ENCODE measurements around the gene CWC22.
A peak's percentile ranks its signal among the peaks of the same experiment; 100 is the strongest.
"Not testable (repeated sequence)": the region's sequence is repeated elsewhere in the genome, so short reads cannot be mapped to it uniquely, and the experiment has no call there.

CWC22 gene

GRCh38 chr2:180006781-180007579 lies at the start of gene CWC22:
Gene CWC22, minus strand, starts transcription at chr2:180007297. Its CDS starts 13,956 bp downstream, at chr2:179993341.
- peak; percentile 90 for DNase-seq (ENCODE audit: low read depth)

GRCh38 chr2:180056367-180057118 lies 49.4 kb upstream of the CWC22 start:
- DNase-seq (ENCODE audit: low read depth): no peak

DNA sequence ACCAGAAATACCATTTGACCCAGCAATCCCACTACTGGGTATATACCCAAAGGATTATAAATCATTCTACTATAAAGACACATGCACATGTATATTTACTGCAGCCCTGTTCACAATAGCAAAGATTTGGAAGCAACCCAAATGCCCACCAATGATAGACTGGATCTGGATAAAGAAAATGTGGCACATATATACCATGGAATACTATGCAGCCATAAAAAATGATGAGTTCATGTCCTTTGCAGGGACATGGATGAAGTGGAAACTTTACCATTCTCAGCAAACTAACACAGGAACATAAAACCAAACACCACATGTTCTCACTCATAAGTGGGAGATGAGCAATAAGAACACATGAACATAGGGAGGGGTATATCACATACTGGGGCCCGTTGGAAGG lies 47.5 kb upstream of the CWC22 start:
- not testable (repeated sequence) for DNase-seq (ENCODE audit: low read depth)

DNA sequence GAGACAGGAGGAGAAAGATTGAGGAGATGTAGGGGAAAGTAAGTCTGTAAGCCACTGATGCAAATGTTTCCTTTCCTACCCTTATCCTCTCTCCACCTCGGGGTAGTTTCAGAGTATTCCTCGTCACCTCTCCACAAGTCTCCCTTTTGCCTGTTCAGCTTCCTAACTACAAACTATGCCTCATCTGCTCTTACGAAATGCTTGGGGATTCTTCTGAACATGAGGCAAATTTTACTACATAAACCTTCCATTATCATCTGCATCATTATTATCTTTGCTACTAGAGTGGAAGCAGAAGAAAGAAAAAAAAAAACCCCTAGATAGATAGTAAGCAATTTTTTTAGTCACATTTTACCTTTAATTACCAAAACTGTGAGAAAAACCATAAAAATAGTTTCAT lies 43.1 kb upstream of the CWC22 start:
- peak; percentile 47 for DNase-seq (ENCODE audit: low read depth)

GRCh38 chr2:180048251-180048650 lies 41.2 kb upstream of the CWC22 start:
- DNase-seq (ENCODE audit: low read depth): peak; percentile 50

DNA sequence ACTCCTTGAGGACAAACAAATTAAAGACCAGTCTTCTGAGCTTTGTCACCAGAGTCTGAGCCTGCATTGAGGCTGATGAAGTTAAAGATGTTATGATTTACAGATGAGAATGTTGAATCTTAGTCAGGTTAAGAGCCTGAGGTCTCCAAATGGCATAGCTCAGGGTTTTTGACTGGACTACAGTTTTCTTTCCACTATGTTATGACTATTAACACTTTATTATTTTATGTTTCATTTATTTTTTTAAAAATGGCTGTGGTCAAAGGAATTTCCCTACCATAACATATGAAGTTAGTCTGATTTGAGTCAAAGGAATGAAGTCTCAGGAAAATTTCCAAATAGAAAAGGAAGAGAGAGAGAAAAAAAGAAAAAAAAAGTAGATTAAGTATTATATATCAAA lies 39.7 kb upstream of the CWC22 start:
- DNase-seq (ENCODE audit: low read depth): peak; percentile 83

DNA sequence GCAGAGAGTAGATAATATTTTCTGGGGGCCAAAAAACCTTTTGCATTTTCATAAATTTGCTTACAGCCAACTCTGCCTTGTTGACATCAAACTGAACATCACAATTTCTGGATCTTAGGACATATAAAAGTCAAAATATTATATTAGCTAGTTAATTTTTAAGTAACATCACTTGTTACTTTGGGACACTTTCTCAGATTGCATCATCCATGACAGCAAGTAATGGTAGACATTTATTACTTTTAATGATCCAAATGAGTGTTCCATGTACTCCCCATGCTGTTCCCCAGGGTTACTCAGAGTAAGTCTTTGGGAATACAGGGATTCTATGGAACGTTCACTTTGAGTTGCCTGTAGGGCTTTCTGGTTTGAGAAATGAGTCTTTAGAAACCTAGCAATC lies 39.1 kb upstream of the CWC22 start:
- no peak for DNase-seq (ENCODE audit: low read depth)

DNA sequence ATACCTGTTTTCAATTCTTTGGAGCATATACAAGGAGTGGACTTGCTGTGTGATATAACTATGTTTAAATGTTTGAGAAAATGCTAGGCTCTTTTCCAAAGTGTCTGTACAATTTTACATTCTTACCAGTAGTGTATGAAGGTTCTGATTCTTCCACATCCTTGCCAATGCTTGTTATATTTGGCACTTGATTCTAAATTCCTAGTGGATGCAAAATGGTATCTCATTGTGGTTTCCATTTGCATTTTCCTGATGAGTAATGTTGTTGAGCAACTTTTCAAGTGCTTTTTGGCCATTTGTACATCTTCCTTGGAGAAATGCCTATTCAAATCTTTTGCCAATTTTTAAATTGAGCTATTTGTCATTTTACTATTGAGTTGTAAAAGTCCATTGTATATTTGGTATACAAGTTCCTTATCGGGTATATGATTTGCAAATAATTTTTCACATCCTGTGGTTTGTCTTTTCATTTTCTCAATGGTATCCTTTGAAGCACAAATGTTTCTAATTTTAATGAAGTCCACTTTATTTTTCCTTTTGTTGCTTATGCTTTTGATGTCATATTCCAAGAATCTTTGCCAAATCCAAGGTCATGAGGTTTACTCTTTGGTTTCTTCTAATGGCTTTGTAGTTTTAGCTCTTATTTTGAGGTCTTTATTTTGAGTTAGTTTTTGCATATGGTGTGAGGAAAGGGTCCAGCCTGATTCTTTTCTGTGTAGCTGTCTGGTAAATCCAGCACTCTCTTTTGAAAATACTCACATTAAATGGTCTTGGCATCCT lies 33.2 kb upstream of the CWC22 start:
- peak; percentile 97 for DNase-seq (ENCODE audit: low read depth)

DNA sequence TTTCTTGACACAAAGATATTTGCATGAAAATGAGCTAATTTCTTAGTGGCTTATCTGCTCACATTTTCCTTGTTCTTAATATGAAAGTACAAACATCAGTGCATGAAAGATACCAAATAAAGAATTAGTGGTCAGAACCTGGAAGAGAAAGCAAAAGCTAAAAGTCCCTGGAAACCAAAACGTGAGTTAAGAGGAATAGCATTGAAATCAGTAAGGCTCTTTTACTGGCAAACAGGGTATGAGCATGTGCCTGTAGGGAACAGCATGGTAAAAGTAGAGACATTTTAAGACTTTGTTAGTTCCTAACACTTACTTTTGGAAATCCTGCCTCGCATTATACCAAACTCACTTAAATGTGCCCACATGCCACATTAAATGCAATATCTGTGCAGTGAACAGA lies 31.9 kb upstream of the CWC22 start:
- no peak for DNase-seq (ENCODE audit: low read depth)

DNA sequence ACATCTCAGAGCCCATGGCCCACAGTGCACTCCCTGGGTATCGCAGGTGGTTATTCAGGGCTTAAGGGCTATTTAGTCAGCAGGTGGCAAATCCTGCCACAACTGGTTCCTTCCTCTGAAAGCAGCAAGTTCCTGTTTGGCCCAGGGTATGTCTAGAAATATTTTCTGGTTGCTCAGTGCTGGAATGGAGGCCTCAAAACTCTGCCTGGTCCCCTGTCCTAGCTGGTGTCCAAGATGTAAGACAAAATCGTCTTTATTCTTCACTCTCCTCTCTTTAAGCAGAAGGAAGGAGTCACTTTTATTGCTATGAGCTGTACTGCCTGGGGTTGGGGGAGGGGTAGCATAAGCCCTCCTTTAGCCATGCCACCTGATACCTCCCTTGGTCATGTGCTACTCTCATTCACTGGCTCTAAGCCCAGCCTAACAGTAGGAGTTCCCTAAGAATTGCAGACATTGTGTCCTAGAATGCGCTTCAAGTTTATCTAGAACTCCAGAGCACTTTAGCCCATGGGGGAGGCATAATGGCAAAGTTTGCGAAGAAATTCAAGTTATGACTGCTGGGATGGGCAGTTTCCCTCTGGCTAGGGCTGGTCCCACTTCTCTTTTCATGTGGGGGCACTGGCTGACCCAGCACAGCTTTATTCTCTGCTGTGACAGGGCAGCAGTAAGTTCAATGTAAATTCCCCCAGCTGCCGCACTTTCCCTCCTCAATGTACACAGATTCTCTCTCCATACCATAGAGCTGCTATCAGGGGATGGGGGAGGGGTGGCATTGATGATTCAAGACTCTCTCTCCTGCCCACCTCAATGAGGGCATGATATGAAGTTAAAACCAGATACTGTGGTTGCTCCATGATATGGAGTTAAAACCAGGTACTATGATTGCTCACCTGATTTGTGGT lies 27.1 kb upstream of the CWC22 start:
- DNase-seq (ENCODE audit: low read depth): peak; percentile 61

- DNase-seq (ENCODE audit: low read depth): no peak
Measured at GRCh38 chr2:180029575-180029974, 22.5 kb upstream of the CWC22 start.

DNA sequence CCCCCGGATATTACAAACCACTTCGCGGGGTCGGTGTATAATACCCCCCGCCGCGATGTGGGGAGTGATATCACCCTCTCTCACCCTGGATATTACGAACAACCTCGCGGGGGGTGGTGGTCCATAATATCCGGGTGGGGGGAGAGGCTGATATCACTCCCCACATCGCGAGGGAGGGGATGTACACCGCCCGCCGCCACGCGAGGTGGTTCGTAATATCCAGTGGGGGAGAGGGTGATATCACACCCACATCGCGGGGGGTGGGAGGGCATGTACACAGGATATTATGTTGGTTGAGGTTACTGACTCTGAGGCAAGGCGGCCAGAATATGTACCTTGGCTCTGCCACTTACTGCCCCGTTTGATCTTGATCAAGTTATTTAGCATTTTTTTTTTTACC lies 14.8 kb upstream of the CWC22 start:
- DNase-seq (ENCODE audit: low read depth): no peak

DNA sequence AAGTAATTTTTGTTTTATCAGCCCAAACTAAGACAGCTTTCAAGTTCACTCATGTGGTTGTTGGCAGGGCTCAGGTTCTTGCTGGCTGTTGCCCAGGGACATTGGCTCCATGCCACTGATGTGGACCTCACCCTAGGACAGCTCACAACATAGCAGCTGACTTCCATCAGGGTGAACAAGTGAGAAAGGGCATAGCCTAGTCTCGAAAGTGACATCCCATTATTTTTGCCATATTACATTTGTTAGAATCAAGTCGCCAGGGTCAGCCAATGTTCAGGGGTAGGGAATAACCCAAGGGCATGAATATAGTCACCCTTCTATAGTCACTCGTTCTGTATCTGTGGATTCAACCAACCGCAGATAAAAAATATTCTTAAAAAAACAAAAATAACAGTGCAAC lies 10.7 kb upstream of the CWC22 start:
- peak; percentile 54 for DNase-seq (ENCODE audit: low read depth)

GRCh38 chr2:180016937-180017336 lies 9.8 kb upstream of the CWC22 start:
- no peak for DNase-seq (ENCODE audit: low read depth)

DNA sequence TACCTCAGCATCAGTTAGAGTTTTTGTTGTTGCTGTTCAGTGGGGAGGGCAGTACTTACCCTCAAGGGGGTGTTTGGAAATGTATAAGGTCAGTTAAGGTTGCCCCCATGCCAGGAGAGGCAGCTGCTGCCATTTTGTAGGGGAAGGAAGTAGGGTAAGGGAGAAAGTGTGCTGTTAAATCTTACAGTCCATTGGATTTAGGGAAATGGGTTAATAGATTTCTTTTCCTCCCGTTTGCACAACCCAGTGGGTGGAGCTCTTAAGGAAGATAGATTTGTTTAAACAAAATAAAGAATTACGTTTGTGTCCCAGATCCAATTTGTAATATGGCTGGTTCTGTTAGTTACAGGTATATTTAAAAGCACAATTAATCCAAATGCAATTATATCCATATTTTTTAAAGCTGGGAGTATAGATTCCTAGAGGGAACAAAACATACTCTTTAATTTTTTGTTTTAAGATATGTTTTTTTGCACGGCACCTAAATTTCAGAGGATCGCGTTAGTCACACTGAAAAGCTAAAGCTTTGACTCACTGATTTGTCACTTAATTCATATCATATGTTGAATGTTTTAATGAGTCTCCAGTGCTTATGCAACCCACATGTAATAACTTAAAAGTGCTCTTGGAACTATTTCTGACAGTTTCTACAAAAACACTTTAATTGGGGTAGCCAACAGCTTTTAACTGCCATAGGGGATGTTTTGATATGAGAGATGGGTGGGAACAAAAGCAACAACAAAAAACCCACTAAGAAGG lies 9.0 kb upstream of the CWC22 start:
- DNase-seq (ENCODE audit: low read depth): peak; percentile 91

DNA sequence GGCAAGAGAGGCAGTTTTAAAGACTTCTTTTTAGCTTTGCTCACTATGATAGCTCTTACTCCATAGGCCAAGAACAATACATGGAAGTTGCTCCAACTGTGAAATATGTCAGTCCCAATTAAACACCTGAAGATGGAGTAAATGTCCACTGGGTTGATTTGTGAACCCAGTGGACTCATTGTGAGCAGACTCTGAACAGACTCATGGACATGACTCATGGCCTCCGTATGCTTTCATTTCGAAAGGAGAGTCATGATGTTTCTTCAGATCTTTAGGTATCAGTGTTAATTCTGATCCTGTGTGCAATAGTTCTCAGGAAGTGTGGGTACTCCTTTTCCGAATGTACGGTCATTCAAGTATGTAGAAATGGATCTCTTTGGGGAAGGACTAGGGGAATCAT lies 5.4 kb upstream of the CWC22 start:
- peak; percentile 81 for DNase-seq (ENCODE audit: low read depth)

DNA sequence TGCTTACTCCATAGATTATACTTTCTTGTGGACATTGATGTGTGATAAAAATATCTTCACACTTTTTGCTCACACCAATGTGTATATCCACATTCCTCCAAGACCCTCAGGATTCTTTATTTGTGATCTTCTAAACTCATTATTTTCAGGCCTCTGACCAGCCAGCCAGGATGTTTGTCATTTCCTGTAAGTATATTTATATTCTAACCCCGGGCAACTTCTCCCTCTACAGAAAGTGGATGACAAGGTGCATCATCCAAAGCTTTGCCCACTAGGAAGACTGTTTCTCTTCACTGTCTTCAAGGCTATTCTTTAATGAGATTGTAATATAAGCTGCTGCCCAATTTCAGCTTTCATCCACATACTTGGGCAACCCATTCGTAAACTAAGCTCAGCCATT lies 3.6 kb upstream of the CWC22 start:
- peak; percentile 29 for DNase-seq (ENCODE audit: low read depth)

DNA sequence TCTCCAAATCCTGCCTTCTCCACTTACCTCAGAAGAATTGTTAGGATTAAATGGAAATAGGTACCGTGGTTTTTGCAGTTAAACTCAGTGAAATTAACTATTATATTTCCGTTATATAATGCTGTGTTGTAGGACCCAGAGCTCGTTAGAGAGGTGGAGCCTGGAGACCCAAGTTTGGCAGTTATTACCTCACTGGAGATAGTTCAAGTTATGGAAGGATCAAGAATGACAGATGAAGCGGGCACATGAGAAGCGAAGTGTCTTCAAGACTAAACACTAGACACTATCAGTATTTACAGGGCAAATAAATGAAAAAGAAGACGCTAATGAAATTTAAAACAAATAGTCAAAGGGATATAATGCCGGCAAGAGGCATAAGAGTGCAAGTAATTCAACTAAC lies 866 bp downstream of the CWC22 start:
- DNase-seq (ENCODE audit: low read depth): no peak

GRCh38 chr2:180005465-180005864 lies 1.6 kb downstream of the CWC22 start:
- not testable (repeated sequence) for DNase-seq (ENCODE audit: low read depth)

GRCh38 chr2:180004731-180005130 lies 2.4 kb downstream of the CWC22 start:
- DNase-seq (ENCODE audit: low read depth): peak; percentile 30

DNA sequence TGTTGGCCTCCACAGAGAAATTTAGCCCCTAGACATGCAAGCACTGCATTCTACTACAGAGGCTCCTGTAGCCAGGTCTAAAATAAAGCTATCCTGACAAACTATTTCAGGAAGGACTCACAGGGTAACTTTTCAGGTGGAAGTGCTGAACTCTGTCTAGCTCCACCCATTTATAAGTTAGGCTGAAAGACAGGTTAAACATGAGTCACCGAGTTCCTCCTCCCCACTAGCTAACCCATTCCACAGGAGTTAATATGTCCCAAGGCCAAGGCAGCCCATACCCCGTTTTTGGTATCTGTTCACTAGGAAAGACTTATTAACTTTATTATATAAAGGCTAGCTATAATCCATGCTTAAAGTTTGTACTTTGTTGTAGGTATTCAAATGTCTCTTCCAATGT lies 3.5 kb downstream of the CWC22 start:
- no peak for DNase-seq (ENCODE audit: low read depth)

Data from EH (cell line).